Esophagus squamous epithelium (tissue), 4 donors: ENCODE data around the gene CHD6.

Experiments
- CTCF ChIP-seq, 6 experiments: fragments of 450-650 bp in 4 of 6; fragments of 200-600 bp in 2 of 6; sonication (generic) in 2 of 6; IDR thresholded peaks; one replicate each; pipeline ENCODE4 v1.5.1; 2016 to 2019; ENCODE audit warnings: antibody characterized with exemption in 6 of 6, mild to moderate bottlenecking in 4 of 6, moderate library complexity in 4 of 6
- POLR2A ChIP-seq, 4 donors: fragments of 450-650 bp; IDR thresholded peaks; one replicate each; pipeline ENCODE4 v1.6.1; 2017; ENCODE audit warnings: antibody characterized with exemption in 4 of 4, mild to moderate bottlenecking in 4 of 4, moderate library complexity in 3 of 4

- TF ChIP-seq CTCF (IDR thresholded peaks at IDR 0.05) (no peak), POLR2A (IDR thresholded peaks at IDR 0.05) (no peak)
Observed at GRCh38 chr20:41364967-41365765, 253.0 kb downstream of the CHD6 start.
